Natural killer cell (primary cell): ENCODE results near the gene LRRC27. TPM values are rescaled to one million over a fixed set of nuclear protein-coding genes. Genes with fewer than 3 reads are reported as not detected.

Source experiments
- ATAC-seq, 3 donors: fragments of 150-1000 bp in 2 of 3; fragments of 200-7000 bp in 1 of 3; cut with Tn5 transposase; 1 replicate in 1 of 3; 2 replicates in 2 of 3; pipeline ENCODE4 v1.10.0; 2021; ENCODE audit warnings: mild to moderate bottlenecking in 2 of 3, moderate library complexity in 2 of 3
- DNase-seq, 2 donors: peaks; one replicate each; pipeline versions ENCODE4 v3.0.0 to v3.0.0-alpha.2; 2013 to 2021; ENCODE audit warnings: mixed read lengths in 1 of 2
- H3K27ac ChIP-seq: one replicate; pipeline ENCODE4 v1.5.1; 2013; ENCODE audit warnings: mild to moderate bottlenecking, low read length
- H3K27me3 ChIP-seq: one replicate; pipeline ENCODE4 v1.6.1; 2013; ENCODE audit warnings: low read length; ENCODE audit not compliant: control insufficient read depth, insufficient read depth
- H3K36me3 ChIP-seq: one replicate; pipeline ENCODE4 v1.6.1; 2013; ENCODE audit warnings: low read length; ENCODE audit not compliant: control insufficient read depth, insufficient read depth
- H3K4me1 ChIP-seq: one replicate; pipeline ENCODE4 v1.6.1; 2013; ENCODE audit warnings: low read length; ENCODE audit not compliant: control insufficient read depth, insufficient read depth
- H3K4me3 ChIP-seq: one replicate; pipeline ENCODE4 v1.5.1; 2013; ENCODE audit warnings: low read length
- H3K9me3 ChIP-seq: one replicate; pipeline ENCODE4 v1.6.1; 2013; ENCODE audit warnings: low read length; ENCODE audit not compliant: control insufficient read depth, insufficient read depth
- H3K27ac Mint-ChIP-seq, 2 donors: one replicate each; pipeline ENCODE4 v1.8.0; 2022; ENCODE audit warnings: mild to moderate bottlenecking in 2 of 2, mixed read lengths in 2 of 2, moderate library complexity in 1 of 2
- H3K27me3 Mint-ChIP-seq, 2 donors: one replicate each; pipeline ENCODE4 v1.8.0; 2022; ENCODE audit warnings: low read depth in 2 of 2, mixed read lengths in 2 of 2
- H3K36me3 Mint-ChIP-seq: one replicate; pipeline ENCODE4 v1.8.0; 2022; ENCODE audit warnings: mixed read lengths
- H3K4me1 Mint-ChIP-seq, 2 donors: one replicate each; pipeline ENCODE4 v1.8.0; 2022; ENCODE audit warnings: mixed read lengths in 2 of 2
- H3K4me3 Mint-ChIP-seq: one replicate; pipeline ENCODE4 v1.8.0; 2022; ENCODE audit warnings: mild to moderate bottlenecking, moderate library complexity, mixed read lengths
- H3K9me3 Mint-ChIP-seq, 2 donors: one replicate each; pipeline ENCODE4 v1.8.0; 2022; ENCODE audit warnings: mixed read lengths in 2 of 2
- CTCF ChIP-seq: fragments of 200-600 bp; IDR thresholded peaks from one replicate; pipeline ENCODE4 v1.8.0; 2022; ENCODE audit warnings: antibody characterized with exemption
- WGBS: methylation state at CpG from one replicate; pipeline ENCODE4 v1.1.7; 2013; ENCODE audit warnings: missing lambda C conversion rate; ENCODE audit not compliant: insufficient coverage; 5-methylcytosine and 5-hydroxymethylcytosine counted together
- intact Hi-C: fragments of 100-400 bp; cut with micrococcal nuclease; formaldehyde crosslinking; loops from one replicate; pipeline ENCODE4 v1.14.2; 2022
- total RNA-seq, 4 donors: library from RNA; stranded (reverse); fragments of 120-200 nt in 1 of 4; gene quantifications; one replicate each; pipeline versions ENCODE4 v1.2.3 to v1.2.4, GENCODE V29; 2013 to 2022

Gene LRRC27
- total RNA-seq, 3 donors from 2014 or later (not counting 1 experiment from before 2014, with no cell fraction given) = 8.1 to 22.5 (median 9.9) TPM

DNA sequence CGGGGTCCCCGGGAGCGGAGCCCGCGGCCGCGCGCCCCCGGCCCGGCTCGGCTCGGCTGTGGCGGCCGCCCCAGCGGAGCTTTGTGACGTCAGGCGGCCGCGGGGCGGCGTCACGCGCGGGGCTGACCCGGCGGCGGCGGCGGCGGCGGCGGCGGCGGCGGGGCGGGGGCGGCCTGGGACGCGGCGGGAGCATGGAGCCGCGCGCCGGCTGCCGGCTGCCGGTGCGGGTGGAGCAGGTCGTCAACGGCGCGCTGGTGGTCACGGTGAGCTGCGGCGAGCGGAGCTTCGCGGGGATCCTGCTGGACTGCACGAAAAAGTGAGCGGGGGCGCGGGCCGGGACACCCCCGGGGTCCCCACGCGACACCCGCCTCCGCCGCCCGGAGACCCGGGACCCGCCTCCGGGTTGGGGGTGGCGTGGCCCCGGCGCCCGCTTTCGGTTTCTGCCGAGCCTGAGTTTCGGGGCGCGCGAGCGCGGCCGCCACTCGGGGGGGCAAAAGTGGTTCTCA, 65.1 kb downstream of the LRRC27 start, which contains the start of gene PWWP2B:
TSS of gene PWWP2B (plus strand) at position 165 of the 506 bp plus-strand sequence. CDS start at position 192, 27 bp downstream.
- Histone ChIP-seq H3K27me3 (no peaks in the 10 kb centered on the region), H3K27ac (peak within 1 kb of the TSS; percentile 72), H3K4me3 (peak within 1 kb of the TSS; percentile 60), H3K9me3 (no peaks in the 10 kb centered on the region), H3K4me1 (peaks cover 67% of the 10 kb centered on the region), H3K36me3 (no peaks in the 10 kb centered on the region)
- peak within 1 kb of the TSS; percentile 80 to 88 for H3K27ac Mint-ChIP-seq
- under 1% methylated on average over 86 of the region's 86 CpGs for whole genome bisulfite sequencing
- H3K27me3 Mint-ChIP-seq = no peaks in the 10 kb centered on the region
- peaks cover 10 to 48% of the 10 kb centered on the region in 2 donors for H3K4me1 Mint-ChIP-seq
- ATAC-seq = peak; percentile 29 to 61 (median 51)
- intact Hi-C loops = loop anchor here (2.0 to 10.0 kb wide), 3 partner anchors 24 to 178 kb away; partner anchors contain the start of gene INPP5A
- H3K36me3 Mint-ChIP-seq = no peaks in the 10 kb centered on the region
- TF ChIP-seq CTCF = no peak
- peak within 1 kb of the TSS; percentile 95 for H3K4me3 Mint-ChIP-seq
- peaks cover 5 to 6% of the 10 kb centered on the region in 2 donors for H3K9me3 Mint-ChIP-seq
- peak; percentile 64 to 81 for DNase-seq

DNA sequence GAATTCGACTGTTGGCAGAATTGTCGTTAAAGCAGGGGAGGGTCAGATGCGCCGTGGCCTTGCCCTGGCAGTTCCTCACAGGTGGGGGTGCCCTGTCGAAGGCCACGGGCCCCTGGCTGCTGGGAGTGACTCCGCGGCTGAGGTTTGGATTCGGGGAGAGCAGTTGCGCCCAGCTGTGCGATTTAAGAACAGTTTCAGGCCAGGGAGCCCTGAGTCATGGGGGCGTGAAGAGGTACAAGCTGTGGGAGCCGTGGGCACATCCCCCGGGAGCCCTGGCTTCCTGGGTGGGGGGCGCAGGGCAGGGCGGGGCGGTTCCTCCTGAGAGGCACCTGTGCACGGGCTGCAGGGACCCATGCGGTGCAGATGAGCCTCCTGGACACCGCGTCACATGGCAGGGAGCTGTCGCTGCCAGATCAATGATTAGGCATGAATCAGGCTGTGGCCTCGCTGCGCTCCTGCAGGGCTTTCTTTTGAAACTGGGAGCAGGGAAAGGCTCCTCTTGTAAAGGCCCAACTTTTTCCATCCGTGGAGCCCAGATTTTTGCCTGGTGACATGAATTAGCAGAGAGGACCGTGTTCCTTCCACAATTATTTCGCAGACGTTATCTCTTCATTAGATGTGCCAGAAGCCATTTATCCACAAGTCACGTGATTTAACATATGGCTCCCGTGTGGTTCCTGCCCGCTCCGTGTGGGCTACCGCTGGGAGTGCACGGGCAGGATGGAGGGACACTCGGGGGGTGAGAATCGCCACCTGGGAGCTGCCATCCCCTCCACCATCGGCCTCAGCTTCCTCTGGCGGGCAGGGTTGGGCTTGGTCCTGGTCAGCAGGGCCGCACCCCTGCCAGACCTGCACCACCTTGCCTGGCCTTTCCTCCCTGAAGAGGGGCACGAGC, 65.9 kb downstream of the LRRC27 start:
- H3K36me3 ChIP-seq = no peaks in the 10 kb centered on the region
- H3K4me1 ChIP-seq = peaks cover 63% of the 10 kb centered on the region
- Mint-ChIP-seq H3K36me3 (no peaks in the 10 kb centered on the region), H3K4me1 (peaks cover 5 to 40% of the 10 kb centered on the region in 2 donors), H3K27me3 (no peaks in the 10 kb centered on the region), H3K4me3 (peak overlapping the region; percentile 95), H3K9me3 (no peaks in the 10 kb centered on the region), H3K27ac (peak overlapping the region; percentile 80 to 88)
- ATAC-seq (peak in 1 of 3 donors; percentile 22), DNase-seq (peak; percentile 40 to 57)
- intact Hi-C loops = loop anchor here (2.0 to 10.0 kb wide), 3 partner anchors 23 to 177 kb away; partner anchors contain the start of gene INPP5A
- peak overlapping the region; percentile 60 for H3K4me3 ChIP-seq
- H3K9me3 ChIP-seq = no peaks in the 10 kb centered on the region
- 17% methylated on average over 40 of the region's 40 CpGs for WGBS
- no peak for TF ChIP-seq CTCF
- H3K27me3 ChIP-seq = no peaks in the 10 kb centered on the region
- H3K27ac ChIP-seq = peak overlapping the region; percentile 72

GRCh38 chr10:132398566-132398991, 66.6 kb downstream of the LRRC27 start:
- H3K9me3 ChIP-seq = no peaks in the 10 kb centered on the region
- no peak for DNase-seq
- no peak for ATAC-seq
- Mint-ChIP-seq H3K36me3 (no peaks in the 10 kb centered on the region), H3K4me1 (peaks cover 5 to 35% of the 10 kb centered on the region in 2 donors), H3K27me3 (no peaks in the 10 kb centered on the region), H3K27ac (peak overlapping the region; percentile 80 to 88), H3K4me3 (peak overlapping the region; percentile 95), H3K9me3 (no peaks in the 10 kb centered on the region)
- H3K4me3 ChIP-seq = no peak overlapping the region
- 75% methylated on average over 13 of the region's 13 CpGs for WGBS
- no peak for TF ChIP-seq CTCF
- H3K27ac ChIP-seq = no peak overlapping the region
- peaks cover 62% of the 10 kb centered on the region for H3K4me1 ChIP-seq
- intact Hi-C loops = loop anchor here (5.0 to 10.0 kb wide), 2 partner anchors 139 to 176 kb away; partner anchors contain the start of gene INPP5A
- H3K36me3 ChIP-seq = no peaks in the 10 kb centered on the region
- no peaks in the 10 kb centered on the region for H3K27me3 ChIP-seq
